GM18951 (cell line): Measurements from ENCODE around the gene TCTA.
A peak's percentile ranks its signal among the peaks of the same experiment; 100 is the strongest.
"Not testable (repeated sequence)": the region's sequence is repeated elsewhere in the genome, so short reads cannot be mapped to it uniquely, and the experiment has no call there.

ENCODE experiments used
- POLR2A ChIP-seq: IDR thresholded peaks from 4 replicates; pipeline ENCODE4 v1.6.1; 2011; ENCODE audit warnings: mild to moderate bottlenecking; ENCODE audit not compliant: insufficient read length, insufficient read depth; ENCODE audit errors: extremely low read depth
- in situ Hi-C: fragments of 300-500 bp; cut with MboI; formaldehyde crosslinking; loops from one replicate; pipeline ENCODE4 v1.12.0; 2022; ENCODE audit warnings: low sequenced_read_pairs, mixed read lengths, inconsistent platforms; ENCODE audit not compliant: unreplicated experiment

TCTA gene

GRCh38 chr3:49411968-49412631 is at the start of gene TCTA, which contains the start of gene RHOA:
Gene TCTA, plus strand, starts transcription at chr3:49412423. Its CDS starts 4 bp downstream, at chr3:49412427.
Gene RHOA, minus strand, starts transcription at chr3:49411976. Its CDS starts 36,387 bp downstream, at chr3:49375589.
- in situ Hi-C loops = no loop called here
- TF ChIP-seq POLR2A = peak; percentile 99

GRCh38 chr3:49362561-49362960 is 49.7 kb upstream of the TCTA start:
- no peak for TF ChIP-seq POLR2A
- in situ Hi-C loops = no loop called here

DNA sequence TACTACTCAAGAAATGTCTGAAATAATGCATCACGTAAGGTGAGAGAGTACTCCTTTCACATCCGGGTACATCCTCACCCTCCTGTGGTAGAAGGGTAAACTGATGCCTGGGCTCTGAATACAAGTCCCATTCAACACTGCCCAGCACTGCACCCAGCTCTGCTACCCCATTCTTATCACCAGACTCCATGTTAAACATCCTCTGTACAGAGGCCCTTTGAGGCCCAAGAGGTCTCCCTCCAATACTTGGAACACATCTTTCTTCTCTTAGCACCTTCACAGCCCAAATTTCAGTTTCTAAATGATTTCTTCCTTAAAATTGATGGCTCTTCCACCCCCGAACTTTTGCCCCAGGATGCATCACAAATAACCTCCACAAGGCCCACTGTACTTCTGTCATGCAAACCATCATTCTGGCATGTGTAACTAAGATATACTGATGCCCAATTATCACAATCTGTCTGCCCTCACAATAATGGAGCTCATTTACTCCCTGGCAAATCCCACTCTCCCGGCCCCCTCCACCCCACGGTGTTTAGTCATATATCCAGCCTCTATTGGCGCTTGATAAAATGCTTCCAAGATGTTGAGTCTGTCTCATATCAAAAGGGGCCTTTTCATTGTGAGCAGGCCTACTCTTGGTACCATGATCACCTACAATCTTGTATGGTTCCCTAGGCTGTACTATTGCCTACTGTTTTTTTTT is 41.5 kb upstream of the TCTA start:
- in situ Hi-C loops = no loop called here
- TF ChIP-seq POLR2A = no peak

GRCh38 chr3:49371946-49372345 is 40.3 kb upstream of the TCTA start:
- in situ Hi-C loops = no loop called here

GRCh38 chr3:49377483-49377882 is 34.7 kb upstream of the TCTA start:
- no peak for TF ChIP-seq POLR2A
- in situ Hi-C loops = no loop called here

More at GRCh38 chr3:49371946-49372345, 40.3 kb upstream of the TCTA start:
- TF ChIP-seq POLR2A = no peak

GRCh38 chr3:49378249-49378895 is 33.9 kb upstream of the TCTA start:
- no peak for TF ChIP-seq POLR2A
- in situ Hi-C loops = no loop called here

DNA sequence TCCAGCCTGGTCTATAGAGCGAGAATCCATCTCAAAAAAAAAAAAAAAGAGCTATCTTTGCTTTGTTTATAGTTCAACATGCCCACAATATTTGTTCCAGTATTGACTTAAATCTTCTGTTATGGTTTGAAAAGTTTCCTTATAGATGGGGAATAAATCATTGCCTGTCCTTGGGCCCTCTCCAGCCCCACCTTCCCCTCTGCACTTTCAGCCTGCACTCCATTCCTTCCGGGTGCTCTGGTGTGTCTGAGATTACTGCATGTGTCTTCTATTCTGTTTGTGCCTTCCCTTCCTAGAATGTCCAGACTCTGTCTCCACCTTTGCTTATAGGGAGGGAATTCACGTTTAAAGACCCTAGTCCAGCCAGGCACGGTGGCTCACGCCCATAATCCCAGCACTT is 28.8 kb upstream of the TCTA start:
- in situ Hi-C loops = no loop called here
- no peak for TF ChIP-seq POLR2A

GRCh38 chr3:49385617-49386016 is 26.6 kb upstream of the TCTA start:
- no peak for TF ChIP-seq POLR2A

DNA sequence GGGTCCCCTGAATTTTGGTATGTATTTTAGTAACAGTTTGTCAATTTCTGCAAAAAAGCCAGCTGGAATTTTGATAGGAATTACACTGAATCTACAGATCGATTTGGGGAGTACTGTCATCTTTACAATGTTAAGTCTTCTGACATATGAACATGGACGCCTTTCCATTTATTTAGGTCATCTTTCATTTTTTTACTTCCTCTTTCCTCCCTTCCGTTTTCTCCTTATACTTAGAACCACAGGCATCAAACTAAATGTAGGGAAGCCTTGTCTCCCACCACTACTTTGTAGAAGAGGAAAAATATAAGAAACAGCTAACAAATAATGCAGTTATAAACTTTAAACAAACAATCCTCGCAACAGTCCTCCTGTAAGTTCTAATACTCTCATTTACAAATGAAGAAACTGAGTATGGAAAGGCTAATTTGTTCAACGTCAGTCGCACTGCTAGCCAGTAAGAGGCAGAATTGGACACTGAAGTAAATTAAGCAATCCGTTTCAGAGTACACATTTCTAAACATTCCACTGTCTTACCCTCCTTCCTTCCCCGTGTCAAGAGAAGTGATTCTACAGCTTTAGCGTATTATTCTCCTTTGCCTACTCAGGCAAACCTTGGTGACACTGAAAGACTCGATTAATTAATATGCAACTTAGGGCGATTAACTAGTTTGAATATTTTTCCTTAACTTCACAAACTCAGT is 26.0 kb upstream of the TCTA start:
- in situ Hi-C loops = no loop called here
- no peak for TF ChIP-seq POLR2A

More at GRCh38 chr3:49385617-49386016, 26.6 kb upstream of the TCTA start:
- in situ Hi-C loops = no loop called here

GRCh38 chr3:49387721-49388120 is 24.5 kb upstream of the TCTA start:
- TF ChIP-seq POLR2A = no peak
- in situ Hi-C loops = no loop called here

GRCh38 chr3:49388289-49388820 is 23.9 kb upstream of the TCTA start:
- in situ Hi-C loops = no loop called here
- no peak for TF ChIP-seq POLR2A

- in situ Hi-C loops = no loop called here
- TF ChIP-seq POLR2A = no peak
These were observed 22.9 kb upstream of the TCTA start for GRCh38 chr3:49389297-49389696.

DNA sequence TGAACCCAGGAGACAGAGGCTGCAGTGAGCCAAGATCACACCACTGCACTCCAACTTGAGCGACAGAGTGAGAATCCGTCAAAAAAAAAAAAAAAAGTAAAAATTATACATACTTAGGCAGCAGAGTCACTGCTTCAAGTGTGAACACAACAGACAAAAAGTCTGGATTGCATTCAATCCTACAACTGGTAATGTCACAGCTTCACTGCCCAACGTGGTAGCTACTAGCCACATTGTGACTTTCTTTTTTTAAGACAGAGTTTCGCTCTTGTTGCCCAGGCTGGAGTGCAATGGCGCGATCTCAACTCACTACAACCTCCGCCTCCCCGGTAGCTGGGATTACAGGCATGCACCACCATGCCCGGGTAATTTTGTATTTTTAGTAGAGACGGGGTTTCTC is 20.9 kb upstream of the TCTA start:
- in situ Hi-C loops = not testable (repeated sequence)

DNA sequence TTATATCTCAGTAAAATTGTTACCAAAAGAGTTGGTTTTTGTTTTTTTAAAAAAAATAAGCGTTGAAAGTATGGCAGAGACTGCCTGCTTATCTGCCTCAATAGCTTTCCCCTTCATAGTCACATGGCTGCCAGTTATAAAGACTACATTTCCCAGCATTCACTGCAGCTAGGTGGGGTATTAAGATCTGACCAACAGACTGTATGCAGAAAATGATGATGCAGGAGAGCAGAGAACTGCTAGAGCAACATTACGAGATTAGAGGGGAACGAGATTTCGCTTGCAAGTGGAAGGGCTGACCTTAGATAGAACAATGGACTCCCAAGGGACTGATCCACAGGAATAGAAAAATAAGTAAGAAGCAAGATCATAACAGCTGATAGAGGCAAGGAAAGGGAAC is 14.8 kb upstream of the TCTA start:
- no peak for TF ChIP-seq POLR2A
- in situ Hi-C loops = no loop called here
